KOPT-K1 (cell line): ENCODE data around the gene NPIPA7.
"Not testable (repeated sequence)": the region's sequence is repeated elsewhere in the genome, so short reads cannot be mapped to it uniquely, and the experiment has no call there.

Source experiments
- H3K27ac ChIP-seq: fragments of 200-600 bp; sonication (generic); 2 replicates; pipeline ENCODE4 v1.5.1; 2016; ENCODE audit warnings: antibody characterized with exemption, mild to moderate bottlenecking, low read depth, low read length; ENCODE audit not compliant: poor library complexity, severe bottlenecking
- H3K36me3 ChIP-seq: fragments of 200-600 bp; sonication (generic); 2 replicates; pipeline ENCODE4 v1.5.1; 2017; ENCODE audit warnings: antibody characterized with exemption, mild to moderate bottlenecking, low read length, moderate library complexity; ENCODE audit not compliant: insufficient read depth
- H3K9me3 ChIP-seq: fragments of 200-600 bp; sonication (generic); 2 replicates; pipeline ENCODE4 v1.5.1; 2017; ENCODE audit warnings: antibody characterized with exemption, low read length, mild to moderate bottlenecking; ENCODE audit not compliant: insufficient read depth, poor library complexity, severe bottlenecking

The NPIPA7 gene

GRCh38 chr16:16378840-16379239 lies at the start of gene NPIPA7:
Gene NPIPA7 (plus strand): TSS chr16:16379140. CDS start chr16:16379245, 105 bp downstream.
- not testable (repeated sequence) for H3K36me3 ChIP-seq, H3K27ac ChIP-seq, H3K9me3 ChIP-seq

DNA sequence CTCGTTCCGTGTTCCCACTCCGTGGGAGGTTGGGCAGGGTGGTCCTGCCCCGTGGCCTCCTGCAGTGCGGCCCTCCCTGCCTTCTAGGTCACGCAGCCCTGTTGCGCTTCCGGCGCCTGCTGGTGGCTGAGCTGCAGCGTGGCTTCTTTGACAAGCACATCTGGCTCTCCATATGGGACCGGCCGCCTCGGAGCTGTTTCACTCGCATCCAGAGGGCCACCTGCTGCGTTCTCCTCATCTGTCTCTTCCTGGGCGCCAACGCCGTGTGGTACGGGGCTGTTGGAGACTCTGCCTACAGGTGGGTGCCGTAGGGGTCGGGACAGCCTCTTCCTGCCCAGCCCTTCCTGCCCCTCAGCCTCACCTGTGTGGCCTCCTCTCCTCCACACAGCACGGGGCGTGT lies 47.5 kb upstream of the NPIPA7 start:
- H3K9me3 ChIP-seq, H3K27ac ChIP-seq, H3K36me3 ChIP-seq: not testable (repeated sequence)

DNA sequence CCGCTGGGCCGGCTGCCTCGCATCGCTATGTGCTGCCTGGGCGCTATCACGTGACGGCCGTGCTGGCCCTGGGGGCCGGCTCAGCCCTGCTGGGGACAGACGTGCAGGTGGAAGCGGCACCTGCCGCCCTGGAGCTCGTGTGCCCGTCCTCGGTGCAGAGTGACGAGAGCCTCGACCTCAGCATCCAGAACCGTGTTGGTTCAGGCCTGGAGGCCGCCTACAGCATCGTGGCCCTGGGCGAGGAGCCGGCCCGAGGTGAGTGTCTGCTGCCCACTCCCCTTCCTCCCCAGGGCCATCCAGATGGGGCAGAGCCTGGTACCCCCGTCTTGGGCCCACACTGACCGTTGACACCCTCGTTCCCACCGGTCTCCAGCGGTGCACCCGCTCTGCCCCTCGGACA lies 21.4 kb upstream of the NPIPA7 start:
- H3K36me3 ChIP-seq, H3K27ac ChIP-seq, H3K9me3 ChIP-seq: not testable (repeated sequence)

DNA sequence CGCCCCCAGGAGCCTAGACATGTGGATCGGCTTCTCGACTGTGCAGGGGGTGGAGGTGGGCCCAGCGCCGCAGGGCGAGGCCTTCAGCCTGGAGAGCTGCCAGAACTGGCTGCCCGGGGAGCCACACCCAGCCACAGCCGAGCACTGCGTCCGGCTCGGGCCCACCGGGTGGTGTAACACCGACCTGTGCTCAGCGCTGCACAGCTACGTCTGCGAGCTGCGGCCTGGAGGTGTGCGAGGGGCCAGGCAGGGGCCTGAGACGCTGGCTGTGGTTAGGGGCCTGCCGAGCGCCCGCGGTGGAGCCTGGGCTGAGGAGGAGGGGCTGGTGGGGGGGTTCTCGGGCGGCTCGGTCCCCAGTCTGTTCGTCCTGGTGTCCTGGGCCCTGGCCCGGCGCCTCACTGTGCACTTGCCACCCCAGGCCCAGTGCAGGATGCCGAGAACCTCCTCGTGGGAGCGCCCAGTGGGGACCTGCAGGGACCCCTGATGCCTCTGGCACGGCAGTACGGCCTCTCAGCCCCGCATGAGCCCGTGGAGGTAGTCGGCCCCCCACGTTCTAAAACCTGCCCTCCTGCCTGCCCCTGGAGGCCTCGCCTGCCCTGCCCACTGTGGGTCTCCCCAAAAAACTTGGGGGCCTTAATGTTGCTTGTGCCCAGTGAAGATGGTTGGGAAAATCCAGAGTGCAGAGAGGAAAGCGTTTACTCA lies 20.2 kb upstream of the NPIPA7 start:
- H3K9me3 ChIP-seq, H3K36me3 ChIP-seq, H3K27ac ChIP-seq: not testable (repeated sequence)

GRCh38 chr16:16363595-16363994 lies 15.3 kb upstream of the NPIPA7 start:
- not testable (repeated sequence) for H3K9me3 ChIP-seq, H3K36me3 ChIP-seq, H3K27ac ChIP-seq

DNA sequence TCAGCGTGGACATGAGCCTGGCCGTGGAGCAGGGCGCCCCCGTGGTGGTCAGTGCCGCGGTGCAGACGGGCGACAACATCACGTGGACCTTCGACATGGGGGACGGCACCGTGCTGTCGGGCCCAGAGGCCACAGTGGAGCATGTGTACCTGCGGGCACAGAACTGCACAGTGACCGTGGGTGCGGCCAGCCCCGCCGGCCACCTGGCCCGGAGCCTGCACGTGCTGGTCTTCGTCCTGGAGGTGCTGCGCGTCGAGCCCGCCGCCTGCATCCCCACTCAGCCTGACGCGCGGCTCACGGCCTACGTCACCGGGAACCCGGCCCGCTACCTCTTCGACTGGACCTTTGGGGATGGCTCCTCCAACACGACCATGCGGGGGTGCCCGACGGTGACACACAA lies 14.8 kb upstream of the NPIPA7 start:
- H3K9me3 ChIP-seq, H3K36me3 ChIP-seq, H3K27ac ChIP-seq: not testable (repeated sequence)

DNA sequence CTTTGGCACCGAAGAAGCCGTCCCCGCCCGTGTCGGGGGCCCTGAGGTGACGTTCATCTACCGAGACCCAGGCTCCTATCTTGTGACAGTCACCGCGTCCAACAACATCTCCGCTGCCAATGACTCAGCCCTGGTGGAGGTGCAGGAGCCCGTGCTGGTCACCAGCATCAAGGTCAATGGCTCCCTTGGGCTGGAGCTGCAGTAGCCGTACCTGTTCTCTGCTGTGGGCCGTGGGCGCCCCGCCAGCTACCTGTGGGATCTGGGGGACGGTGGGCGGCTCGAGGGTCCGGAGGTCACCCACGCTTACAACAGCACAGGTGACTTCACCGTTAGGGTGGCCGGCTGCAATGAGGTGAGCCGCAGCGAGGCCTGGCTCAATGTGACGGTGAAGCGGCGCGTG lies 14.2 kb upstream of the NPIPA7 start:
- H3K27ac ChIP-seq, H3K36me3 ChIP-seq, H3K9me3 ChIP-seq: not testable (repeated sequence)

DNA sequence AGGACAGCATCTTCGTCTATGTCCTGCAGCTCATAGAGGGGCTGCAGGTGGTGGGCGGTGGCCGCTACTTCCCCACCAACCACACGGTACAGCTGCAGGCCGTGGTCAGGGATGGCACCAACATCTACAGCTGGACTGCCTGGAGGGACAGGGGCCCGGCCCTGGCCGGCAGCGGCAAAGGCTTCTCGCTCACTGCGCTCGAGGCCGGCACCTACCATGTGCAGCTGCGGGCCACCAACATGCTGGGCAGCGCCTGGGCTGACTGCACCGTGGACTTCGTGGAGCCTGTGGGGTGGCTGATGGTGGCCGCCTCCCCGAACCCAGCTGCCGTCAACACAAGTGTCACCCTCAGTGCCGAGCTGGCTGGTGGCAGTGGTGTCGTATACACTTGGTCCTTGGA lies 13.6 kb upstream of the NPIPA7 start:
- H3K9me3 ChIP-seq, H3K27ac ChIP-seq, H3K36me3 ChIP-seq: not testable (repeated sequence)

- not testable (repeated sequence) for H3K36me3 ChIP-seq, H3K27ac ChIP-seq, H3K9me3 ChIP-seq
Measured at GRCh38 chr16:16365851-16366250, 13.1 kb upstream of the NPIPA7 start.

- H3K36me3 ChIP-seq, H3K9me3 ChIP-seq, H3K27ac ChIP-seq: not testable (repeated sequence)
Measured at GRCh38 chr16:16366552-16367284, 12.2 kb upstream of the NPIPA7 start.

DNA sequence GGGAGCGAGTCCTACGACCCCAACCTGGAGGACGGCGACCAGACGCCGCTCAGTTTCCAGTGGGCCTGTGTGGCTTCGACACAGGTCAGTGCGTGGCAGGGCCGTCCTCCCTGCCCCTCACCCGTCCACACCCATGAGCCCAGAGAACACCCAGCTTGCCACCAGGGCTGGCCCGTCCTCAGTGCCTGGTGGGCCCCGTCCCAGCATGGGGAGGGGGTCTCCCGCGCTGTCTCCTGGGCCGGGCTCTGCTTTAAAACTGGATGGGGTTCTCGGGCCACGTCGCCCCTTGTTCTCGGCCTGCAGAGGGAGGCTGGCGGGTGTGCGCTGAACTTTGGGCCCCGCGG lies 11.7 kb upstream of the NPIPA7 start:
- H3K27ac ChIP-seq, H3K36me3 ChIP-seq, H3K9me3 ChIP-seq: not testable (repeated sequence)

- not testable (repeated sequence) for H3K9me3 ChIP-seq, H3K27ac ChIP-seq, H3K36me3 ChIP-seq
Measured at GRCh38 chr16:16369081-16369856, 9.7 kb upstream of the NPIPA7 start.

DNA sequence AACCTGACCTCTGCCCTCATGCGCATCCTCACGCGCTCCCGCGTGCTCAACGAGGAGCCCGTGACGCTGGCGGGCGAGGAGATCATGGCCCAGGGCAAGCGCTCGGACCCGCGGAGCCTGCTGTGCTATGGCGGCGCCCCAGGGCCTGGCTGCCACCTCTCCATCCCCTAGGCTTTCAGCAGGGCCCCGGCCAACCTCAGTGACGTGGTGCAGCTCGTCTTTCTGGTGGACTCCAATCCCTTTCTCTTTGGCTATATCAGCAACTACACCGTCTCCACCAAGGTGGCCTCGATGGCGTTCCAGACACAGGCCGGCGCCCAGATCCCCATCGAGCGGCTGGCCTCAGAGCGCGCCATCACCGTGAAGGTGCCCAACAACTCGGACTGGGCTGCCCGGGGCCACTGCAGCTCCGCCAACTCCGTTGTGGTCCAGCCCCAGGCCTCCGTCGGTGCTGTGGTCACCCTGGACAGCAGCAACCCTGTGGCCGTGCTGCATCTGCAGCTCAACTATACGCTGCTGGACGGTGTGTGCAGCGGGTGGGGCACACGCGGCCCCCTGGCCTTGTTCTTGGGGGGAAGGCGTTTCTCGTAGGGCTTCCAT lies 7.7 kb upstream of the NPIPA7 start:
- not testable (repeated sequence) for H3K27ac ChIP-seq, H3K36me3 ChIP-seq, H3K9me3 ChIP-seq

- not testable (repeated sequence) for H3K9me3 ChIP-seq, H3K27ac ChIP-seq, H3K36me3 ChIP-seq
Measured at GRCh38 chr16:16374192-16374591, 4.7 kb upstream of the NPIPA7 start.

- H3K27ac ChIP-seq, H3K36me3 ChIP-seq, H3K9me3 ChIP-seq: not testable (repeated sequence)
Measured at GRCh38 chr16:16399685-16400084, 20.7 kb downstream of the NPIPA7 start.
